NCI-H2227 (cell line): ENCODE data around the gene TLR4.

Source experiments
- DNase-seq: peaks from one replicate; lab custom pipeline; 2025; ENCODE audit not compliant: unreplicated experiment; lab: John Stamatoyannopoulos, UW

The TLR4 gene

GRCh38 chr9:117714282-117714681 lies 10.1 kb downstream of the TLR4 start:
- no peak for DNase-seq

GRCh38 chr9:117715411-117715989 lies 11.3 kb downstream of the TLR4 start:
- DNase-seq = no peak

GRCh38 chr9:117718085-117718484 lies 13.9 kb downstream of the TLR4 start:
- no peak for DNase-seq

- no peak for DNase-seq
Measured at GRCh38 chr9:117718701-117719100, 14.5 kb downstream of the TLR4 start.

GRCh38 chr9:117719161-117719920 lies 15.1 kb downstream of the TLR4 start:
- no peak for DNase-seq

- no peak for DNase-seq
Measured at GRCh38 chr9:117720066-117720465, 15.9 kb downstream of the TLR4 start.

GRCh38 chr9:117720555-117720954 lies 16.4 kb downstream of the TLR4 start:
- no peak for DNase-seq

GRCh38 chr9:117720987-117721386 lies 16.8 kb downstream of the TLR4 start:
- DNase-seq = no peak

- DNase-seq = no peak
Measured at GRCh38 chr9:117722108-117722761, 18.0 kb downstream of the TLR4 start.

- DNase-seq = no peak
Measured at GRCh38 chr9:117723986-117724625, 19.9 kb downstream of the TLR4 start.

- DNase-seq = no peak
Measured at GRCh38 chr9:117725426-117725887, 21.3 kb downstream of the TLR4 start.

GRCh38 chr9:117729375-117729774 lies 25.2 kb downstream of the TLR4 start:
- DNase-seq = no peak

- DNase-seq = no peak
Measured at GRCh38 chr9:117732494-117732893, 28.3 kb downstream of the TLR4 start.

GRCh38 chr9:117733465-117733864 lies 29.3 kb downstream of the TLR4 start:
- no peak for DNase-seq

- no peak for DNase-seq
Measured at GRCh38 chr9:117734082-117734481, 29.9 kb downstream of the TLR4 start.

GRCh38 chr9:117734523-117735314 lies 30.5 kb downstream of the TLR4 start:
- DNase-seq = no peak

GRCh38 chr9:117737721-117738226 lies 33.6 kb downstream of the TLR4 start:
- DNase-seq = peak; percentile 32

GRCh38 chr9:117739206-117739605 lies 35.0 kb downstream of the TLR4 start:
- no peak for DNase-seq

GRCh38 chr9:117739624-117740347 lies 35.6 kb downstream of the TLR4 start:
- peak; percentile 64 for DNase-seq

- no peak for DNase-seq
Measured at GRCh38 chr9:117742131-117742530, 37.9 kb downstream of the TLR4 start.
